ENCODE results near the gene GNG12. TPM values are rescaled to one million over a fixed set of nuclear protein-coding genes. Genes with fewer than 3 reads are reported as not detected.

Gene GNG12
- total RNA-seq, 1 experiment from 2014 or later: 14.3 TPM

DNA sequence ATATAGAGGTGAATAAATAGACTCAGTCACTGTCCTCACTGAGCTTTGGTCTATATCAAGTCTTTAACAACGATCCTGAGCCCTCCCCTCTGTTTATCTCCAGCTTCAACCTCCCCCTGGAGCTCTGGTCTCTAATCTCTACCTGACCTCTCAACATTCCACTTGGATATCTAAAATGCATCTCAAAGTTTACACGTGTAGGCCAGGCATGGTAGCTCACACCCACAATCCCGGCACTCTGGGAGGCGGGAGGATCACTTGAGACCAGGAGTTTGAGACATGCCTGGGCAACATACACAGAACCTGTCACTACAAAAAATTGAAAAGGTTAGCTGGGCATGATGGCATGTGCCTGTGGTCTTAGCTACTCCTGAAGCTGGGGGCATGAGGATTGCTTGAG is 94.9 kb downstream of the GNG12 start:
- Histone ChIP-seq H3K23ac (ENCODE audit: insufficient read length, low read depth, low read length) (no peak overlapping the region), H2BK120ac (ENCODE audit: low read depth, low read length, poor library complexity, severe bottlenecking) (no peak overlapping the region), H3K4me2 (ENCODE audit: insufficient read depth, insufficient read length, low read length) (no peak overlapping the region), H2BK20ac (ENCODE audit: low read depth, low read length, poor library complexity, severe bottlenecking) (no peak overlapping the region), H4K8ac (replicated peaks; ENCODE audit: insufficient read length, low read depth, low read length) (no peak overlapping the region), H2BK15ac (ENCODE audit: low read depth, low read length) (no peak overlapping the region), H3K14ac (ENCODE audit: insufficient read depth, low read length) (no peak overlapping the region), H4K20me1 (ENCODE audit: control insufficient read depth, insufficient read depth, insufficient read length) (no peaks in the 10 kb centered on the region), H4K5ac (ENCODE audit: insufficient read length, low read depth, low read length) (no peak overlapping the region), H3T11ph (ENCODE audit: low read length) (no peak overlapping the region), H2BK5ac (ENCODE audit: insufficient read length, low read length) (no peak overlapping the region), H3K23me2 (ENCODE audit: insufficient read length, low read depth, low read length, poor library complexity, severe bottlenecking) (no peaks in the 10 kb centered on the region), H3K79me2 (ENCODE audit: insufficient read depth, low read length) (no peaks in the 10 kb centered on the region), H3K27ac (ENCODE audit: insufficient read length, low read depth, low read length) (no peak overlapping the region), H2BK12ac (ENCODE audit: insufficient read length, low read depth, low read length) (no peak overlapping the region), H3K9ac (ENCODE audit: extremely low read depth, insufficient read length, low read length) (no peak overlapping the region), H3K18ac (ENCODE audit: insufficient read length, low read depth, low read length) (no peak overlapping the region), H3K56ac (ENCODE audit: insufficient read length, low read depth, low read length) (no peak overlapping the region), H4K91ac (ENCODE audit: insufficient read length, low read depth, low read length) (no peak overlapping the region), H3K27me3 (ENCODE audit: insufficient read depth, low read length) (no peaks in the 10 kb centered on the region), H3K4ac (ENCODE audit: low read depth, low read length) (no peak overlapping the region), H2AFZ (ENCODE audit: low read length) (no peak overlapping the region), H2AK5ac (ENCODE audit: insufficient read length, low read length) (no peak overlapping the region), H3K9me3 (ENCODE audit: control insufficient read depth, low read depth, low read length) (no peaks in the 10 kb centered on the region), H3K4me1 (ENCODE audit: insufficient read depth, low read length) (no peaks in the 10 kb centered on the region; the same call in none of the 2 replicates), H3K79me1 (ENCODE audit: insufficient read depth, low read depth, low read length, poor library complexity, severe bottlenecking) (no peaks in the 10 kb centered on the region)
- WGBS (ENCODE audit: extremely low coverage, insufficient read length, low lambda C conversion rate): no CpG with 5 or more reads among the region's 4 CpGs
- peaks cover 21 to 28% of the 10 kb centered on the region in 2 experiments for H3K4me1 Mint-ChIP-seq
- H3K9me3 Mint-ChIP-seq: no peaks in the 10 kb centered on the region; a peak in 1 of 5 replicates
- H3K36me3 Mint-ChIP-seq (ENCODE audit: insufficient read depth in 1 of 3, low read depth in 3 of 3): no peaks in the 10 kb centered on the region
- TF ChIP-seq, protein P1, sequence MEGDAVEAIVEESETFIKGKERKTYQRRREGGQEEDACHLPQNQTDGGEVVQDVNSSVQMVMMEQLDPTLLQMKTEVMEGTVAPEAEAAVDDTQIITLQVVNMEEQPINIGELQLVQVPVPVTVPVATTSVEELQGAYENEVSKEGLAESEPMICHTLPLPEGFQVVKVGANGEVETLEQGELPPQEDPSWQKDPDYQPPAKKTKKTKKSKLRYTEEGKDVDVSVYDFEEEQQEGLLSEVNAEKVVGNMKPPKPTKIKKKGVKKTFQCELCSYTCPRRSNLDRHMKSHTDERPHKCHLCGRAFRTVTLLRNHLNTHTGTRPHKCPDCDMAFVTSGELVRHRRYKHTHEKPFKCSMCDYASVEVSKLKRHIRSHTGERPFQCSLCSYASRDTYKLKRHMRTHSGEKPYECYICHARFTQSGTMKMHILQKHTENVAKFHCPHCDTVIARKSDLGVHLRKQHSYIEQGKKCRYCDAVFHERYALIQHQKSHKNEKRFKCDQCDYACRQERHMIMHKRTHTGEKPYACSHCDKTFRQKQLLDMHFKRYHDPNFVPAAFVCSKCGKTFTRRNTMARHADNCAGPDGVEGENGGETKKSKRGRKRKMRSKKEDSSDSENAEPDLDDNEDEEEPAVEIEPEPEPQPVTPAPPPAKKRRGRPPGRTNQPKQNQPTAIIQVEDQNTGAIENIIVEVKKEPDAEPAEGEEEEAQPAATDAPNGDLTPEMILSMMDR (conservative IDR thresholded peaks at IDR 0.05): no peak
- H3K4me3 Mint-ChIP-seq: no peak overlapping the region
- no peaks in the 10 kb centered on the region for H3K27me3 Mint-ChIP-seq (ENCODE audit: low read depth)
- H3K27ac Mint-ChIP-seq: peak overlapping the region in 1 of 3 experiments; percentile 75; a peak in 1 of 7 replicates
- DNase-seq: no peak

All from H9 (cell line).